Smooth muscle cell (in vitro differentiated cells): ENCODE results near the gene RETREG3. TPM values are rescaled to one million over a fixed set of nuclear protein-coding genes. Genes with fewer than 3 reads are reported as not detected.

ENCODE experiments used
- DNase-seq: peaks from one replicate; lab custom pipeline; 2025; ENCODE audit not compliant: unreplicated experiment; lab: John Stamatoyannopoulos, UW
- H2AFZ ChIP-seq: fragments of 200-600 bp; sonication (generic); 2 replicates; pipeline ENCODE4 v1.6.0; 2016; ENCODE audit warnings: antibody characterized with exemption, low read depth, mild to moderate bottlenecking
- H3F3A ChIP-seq: fragments of 200-600 bp; sonication (generic); 2 replicates; pipeline ENCODE4 v1.6.0; 2017; ENCODE audit warnings: antibody characterized with exemption, low read depth
- H3K27ac ChIP-seq: fragments of 200-600 bp; sonication (generic); 2 replicates; pipeline ENCODE4 v1.5.1; 2016; ENCODE audit warnings: low read depth, mild to moderate bottlenecking
- H3K27me3 ChIP-seq: fragments of 200-600 bp; sonication (generic); 2 replicates; pipeline ENCODE4 v1.6.1; 2016; ENCODE audit warnings: low read depth, mild to moderate bottlenecking
- H3K36me3 ChIP-seq: fragments of 200-600 bp; sonication (generic); 2 replicates; pipeline ENCODE4 v1.5.1; 2016; ENCODE audit warnings: low read depth
- H3K4me1 ChIP-seq: fragments of 200-600 bp; sonication (generic); 2 replicates; pipeline ENCODE4 v1.5.1; 2016; ENCODE audit warnings: low read depth
- H3K4me2 ChIP-seq: fragments of 200-600 bp; sonication (generic); 2 replicates; pipeline ENCODE4 v1.6.0; 2016; ENCODE audit warnings: mild to moderate bottlenecking
- H3K4me3 ChIP-seq: fragments of 200-600 bp; sonication (generic); 2 replicates; pipeline ENCODE4 v1.5.1; 2016; ENCODE audit warnings: mild to moderate bottlenecking
- H3K79me2 ChIP-seq: fragments of 200-600 bp; sonication (generic); 2 replicates; pipeline ENCODE4 v1.6.0; 2016; ENCODE audit warnings: low read depth, mild to moderate bottlenecking
- H3K9ac ChIP-seq: fragments of 200-600 bp; sonication (generic); 2 replicates; pipeline ENCODE4 v1.6.0; 2016; ENCODE audit warnings: low read depth
- H3K9me3 ChIP-seq: fragments of 200-600 bp; sonication (generic); replicated peaks from 2 replicates; pipeline ENCODE4 v1.5.1; 2016; ENCODE audit warnings: low read depth
- H4K20me1 ChIP-seq: fragments of 200-600 bp; sonication (generic); 2 replicates; pipeline ENCODE4 v1.6.0; 2016; ENCODE audit warnings: low read depth
- CTCF ChIP-seq: fragments of 200-600 bp; sonication (generic); IDR thresholded peaks from 2 replicates; pipeline ENCODE4 v1.5.1; 2017; ENCODE audit warnings: borderline replicate concordance, mild to moderate bottlenecking, antibody characterized with exemption; ENCODE audit not compliant: insufficient read depth, poor library complexity, severe bottlenecking
- WGBS: methylation state at CpG from one replicate; pipeline ENCODE4 v1.1.7; 2016; ENCODE audit warnings: low lambda C conversion rate; 5-methylcytosine and 5-hydroxymethylcytosine counted together
- polyA plus RNA-seq: library from polyadenylated mRNA; unstranded; fragments of >200 nt; fragmentation: Nextera tagmentation; extraction: Ambion mirVana; gene quantifications from 2 replicates; pipeline ENCODE4 v1.2.1, GENCODE V29; 2016
- total RNA-seq: library from RNA; depleted of rRNA; stranded (reverse); fragments of >200 nt; gene quantifications from 2 replicates; pipeline ENCODE4 v1.2.3, GENCODE V29; 2014

The RETREG3 gene
- total and polyA plus RNA-seq, 2 experiments from 2014 or later = 32.6 to 40.4 TPM

- Histone ChIP-seq H3K27me3 (no peaks in the 10 kb centered on the region), H3F3A (no peaks in the 10 kb centered on the region), H3K9me3 (no peaks in the 10 kb centered on the region), H3K79me2 (peaks cover 5% of the 10 kb centered on the region), H3K4me3 (no peak overlapping the region), H3K27ac (no peak overlapping the region), H3K4me1 (no peaks in the 10 kb centered on the region), H4K20me1 (no peaks in the 10 kb centered on the region), H2AFZ (no peak overlapping the region), H3K9ac (no peak overlapping the region), H3K36me3 (no peaks in the 10 kb centered on the region), H3K4me2 (no peak overlapping the region)
- no peak for TF ChIP-seq CTCF
- 98% methylated on average over 14 of the region's 14 CpGs for WGBS
- DNase-seq = no peak
These were observed 70.7 kb downstream of the RETREG3 start for GRCh38 chr17:42538482-42538881.

GRCh38 chr17:42537826-42538451 is 71.2 kb downstream of the RETREG3 start:
- H3K4me2 ChIP-seq = no peak overlapping the region
- H4K20me1 ChIP-seq = no peaks in the 10 kb centered on the region
- no peak overlapping the region for H3K4me3 ChIP-seq
- no peak overlapping the region for H2AFZ ChIP-seq
- H3K27me3 ChIP-seq = no peaks in the 10 kb centered on the region
- WGBS = 95% methylated on average over 5 of the region's 5 CpGs
- H3K9me3 ChIP-seq = no peaks in the 10 kb centered on the region
- H3K27ac ChIP-seq = no peak overlapping the region
- TF ChIP-seq CTCF = no peak
- H3K4me1 ChIP-seq = no peaks in the 10 kb centered on the region
- H3K9ac ChIP-seq = no peak overlapping the region
- H3K36me3 ChIP-seq = no peaks in the 10 kb centered on the region
- no peaks in the 10 kb centered on the region for H3F3A ChIP-seq
- peaks cover 5% of the 10 kb centered on the region for H3K79me2 ChIP-seq
- DNase-seq = no peak

GRCh38 chr17:42537156-42537805 is 71.9 kb downstream of the RETREG3 start:
- peak overlapping the region; percentile 26 for H3K9ac ChIP-seq
- DNase-seq = no peak
- H3K4me3 ChIP-seq = peak overlapping the region; percentile 65
- no peak overlapping the region for H2AFZ ChIP-seq
- no peaks in the 10 kb centered on the region for H3K36me3 ChIP-seq
- no peak for TF ChIP-seq CTCF
- peak overlapping the region; percentile 85 for H3K4me2 ChIP-seq
- no peaks in the 10 kb centered on the region for H4K20me1 ChIP-seq
- H3K27me3 ChIP-seq = no peaks in the 10 kb centered on the region
- no peaks in the 10 kb centered on the region for H3F3A ChIP-seq
- peaks cover 5% of the 10 kb centered on the region for H3K79me2 ChIP-seq
- no peak overlapping the region for H3K27ac ChIP-seq
- H3K4me1 ChIP-seq = no peaks in the 10 kb centered on the region
- 91% methylated on average over 28 of the region's 31 CpGs for WGBS
- no peaks in the 10 kb centered on the region for H3K9me3 ChIP-seq
